ENCODE results near the gene RNF14. TPM values are rescaled to one million over a fixed set of nuclear protein-coding genes. Genes with fewer than 3 reads are reported as not detected.
"Not testable (repeated sequence)": the region's sequence is repeated elsewhere in the genome, so short reads cannot be mapped to it uniquely, and the experiment has no call there.

The RNF14 gene
- total RNA-seq, 1 experiment from 2014 or later = 72.1 TPM

DNA sequence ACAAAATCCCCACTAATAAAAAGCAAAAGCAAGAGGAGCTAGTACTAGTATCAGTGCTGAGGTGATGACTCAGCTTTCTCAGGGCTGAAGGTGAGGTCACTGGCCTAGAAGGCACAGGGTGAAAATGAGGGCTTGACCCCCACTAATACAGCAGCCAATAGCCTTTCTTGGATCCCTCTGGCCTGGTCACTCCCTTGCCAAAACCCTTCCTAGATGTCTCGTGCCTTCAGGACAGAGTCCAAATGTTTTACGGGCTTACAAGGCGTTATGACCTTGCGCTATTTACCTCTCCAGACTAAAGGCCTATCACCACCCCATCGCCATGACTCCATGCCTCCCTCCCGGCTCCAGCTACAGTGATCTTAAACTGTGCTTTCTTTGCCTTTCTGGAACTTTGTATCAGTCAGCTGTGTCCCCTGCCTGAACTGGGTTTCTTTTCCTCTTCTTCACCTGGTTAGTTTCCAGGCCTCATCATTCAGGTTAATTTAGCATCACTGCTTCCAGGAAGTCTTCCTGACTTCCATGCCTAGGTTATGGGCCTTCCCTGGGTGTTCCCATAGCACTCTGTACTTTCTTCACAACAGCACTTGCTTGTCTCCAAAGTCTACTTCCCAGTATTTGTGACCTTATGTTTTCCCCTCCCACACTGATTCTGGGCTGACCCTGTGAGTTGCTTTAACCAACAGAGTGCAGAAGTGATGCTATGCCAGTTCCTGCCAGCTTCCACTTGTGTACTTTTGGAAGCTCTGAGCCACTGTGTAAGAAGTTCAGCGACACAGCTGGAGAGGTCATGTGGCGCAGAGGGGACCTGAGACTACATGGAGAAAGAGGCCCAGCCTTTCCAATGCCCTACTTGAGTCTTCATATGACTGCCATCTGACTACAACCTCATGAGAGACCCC is 49.4 kb upstream of the RNF14 start:
- in situ Hi-C loops (cut with HindIII; ENCODE audit: low pct_unique_long_range_greater_than_20kb, low sequenced_read_pairs) (no loop called here), intact Hi-C loops (cut with micrococcal nuclease; ENCODE audit: unreplicated experiment) (no loop called here)
- peaks cover 3% of the 10 kb centered on the region; the same call in 1 of the 2 replicates for H3K4me1 ChIP-seq (ENCODE audit: control insufficient read depth, insufficient read depth, low read length)
- TF ChIP-seq CTCF (IDR thresholded peaks at IDR 0.05) = no peak
- TF ChIP-seq SIN3A (IDR thresholded peaks at IDR 0.05; ENCODE audit: borderline replicate concordance, insufficient read depth, low read depth, low read length) = no peak
- TF ChIP-seq, protein P1, sequence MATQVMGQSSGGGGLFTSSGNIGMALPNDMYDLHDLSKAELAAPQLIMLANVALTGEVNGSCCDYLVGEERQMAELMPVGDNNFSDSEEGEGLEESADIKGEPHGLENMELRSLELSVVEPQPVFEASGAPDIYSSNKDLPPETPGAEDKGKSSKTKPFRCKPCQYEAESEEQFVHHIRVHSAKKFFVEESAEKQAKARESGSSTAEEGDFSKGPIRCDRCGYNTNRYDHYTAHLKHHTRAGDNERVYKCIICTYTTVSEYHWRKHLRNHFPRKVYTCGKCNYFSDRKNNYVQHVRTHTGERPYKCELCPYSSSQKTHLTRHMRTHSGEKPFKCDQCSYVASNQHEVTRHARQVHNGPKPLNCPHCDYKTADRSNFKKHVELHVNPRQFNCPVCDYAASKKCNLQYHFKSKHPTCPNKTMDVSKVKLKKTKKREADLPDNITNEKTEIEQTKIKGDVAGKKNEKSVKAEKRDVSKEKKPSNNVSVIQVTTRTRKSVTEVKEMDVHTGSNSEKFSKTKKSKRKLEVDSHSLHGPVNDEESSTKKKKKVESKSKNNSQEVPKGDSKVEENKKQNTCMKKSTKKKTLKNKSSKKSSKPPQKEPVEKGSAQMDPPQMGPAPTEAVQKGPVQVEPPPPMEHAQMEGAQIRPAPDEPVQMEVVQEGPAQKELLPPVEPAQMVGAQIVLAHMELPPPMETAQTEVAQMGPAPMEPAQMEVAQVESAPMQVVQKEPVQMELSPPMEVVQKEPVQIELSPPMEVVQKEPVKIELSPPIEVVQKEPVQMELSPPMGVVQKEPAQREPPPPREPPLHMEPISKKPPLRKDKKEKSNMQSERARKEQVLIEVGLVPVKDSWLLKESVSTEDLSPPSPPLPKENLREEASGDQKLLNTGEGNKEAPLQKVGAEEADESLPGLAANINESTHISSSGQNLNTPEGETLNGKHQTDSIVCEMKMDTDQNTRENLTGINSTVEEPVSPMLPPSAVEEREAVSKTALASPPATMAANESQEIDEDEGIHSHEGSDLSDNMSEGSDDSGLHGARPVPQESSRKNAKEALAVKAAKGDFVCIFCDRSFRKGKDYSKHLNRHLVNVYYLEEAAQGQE (IDR thresholded peaks at IDR 0.05; ENCODE audit: insufficient read depth in 1 of 2, low read depth in 2 of 2, low read length in 1 of 2) = no peak
- no peak for TF ChIP-seq TCF7L2 (IDR thresholded peaks at IDR 0.05; ENCODE audit: low read depth, low read length)
- no peak for TF ChIP-seq POLR2AphosphoS5 (IDR thresholded peaks at IDR 0.05; ENCODE audit: low read depth, low read length)
- no peak for DNase-seq (ENCODE audit: low read depth, low spot score)
- H3K36me3 ChIP-seq (ENCODE audit: control insufficient read depth, insufficient read depth, low read length) = no peaks in the 10 kb centered on the region; the same call in 1 of the 2 replicates
- ChIA-PET POLR2A (no interaction called here), CTCF (no interaction called here)
- ATAC-seq = no peak
- H3K9me3 ChIP-seq (ENCODE audit: control insufficient read depth, insufficient read depth, low read depth, low read length) = no peaks in the 10 kb centered on the region
- BruUV-seq (replicated peaks) = no TSS peak
- no peak overlapping the region for H3K27ac ChIP-seq (ENCODE audit: low read length)
- no peak overlapping the region for H3K4me3 ChIP-seq (ENCODE audit: low read depth in 2 of 2, low read length in 2 of 2)
- H3K27me3 ChIP-seq (ENCODE audit: control insufficient read depth, insufficient read depth, low read length) = no peaks in the 10 kb centered on the region

DNA sequence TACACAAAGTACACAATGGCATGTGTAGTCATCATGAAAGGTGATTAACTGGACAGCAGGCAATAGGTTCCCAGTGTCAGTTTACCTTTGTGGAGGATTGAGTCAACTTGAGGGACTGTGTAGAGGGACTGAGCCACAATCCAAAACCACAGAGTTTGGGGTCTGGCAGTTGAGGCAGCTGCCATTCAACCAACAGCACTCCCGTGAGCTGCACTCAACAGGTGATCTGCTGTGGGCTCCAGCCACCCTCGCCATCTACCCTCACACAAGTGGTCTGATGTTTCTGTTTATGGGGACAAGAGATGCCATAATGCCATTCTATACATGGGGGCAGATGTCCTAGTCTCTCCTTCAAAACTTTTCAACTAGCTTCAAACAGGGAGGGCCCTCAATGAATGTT is 48.1 kb upstream of the RNF14 start:
- intact Hi-C loops (cut with micrococcal nuclease; ENCODE audit: unreplicated experiment) (no loop called here), in situ Hi-C loops (cut with HindIII; ENCODE audit: low pct_unique_long_range_greater_than_20kb, low sequenced_read_pairs) (no loop called here)
- no peak for TF ChIP-seq TCF7L2 (IDR thresholded peaks at IDR 0.05; ENCODE audit: low read depth, low read length)
- no peak for TF ChIP-seq CTCF (IDR thresholded peaks at IDR 0.05)
- TF ChIP-seq POLR2AphosphoS5 (IDR thresholded peaks at IDR 0.05; ENCODE audit: low read depth, low read length) = no peak
- TF ChIP-seq SIN3A (IDR thresholded peaks at IDR 0.05; ENCODE audit: borderline replicate concordance, insufficient read depth, low read depth, low read length) = no peak
- TF ChIP-seq, protein P1 (IDR thresholded peaks at IDR 0.05; ENCODE audit: insufficient read depth in 1 of 2, low read depth in 2 of 2, low read length in 1 of 2) = no peak
- H3K27me3 ChIP-seq (ENCODE audit: control insufficient read depth, insufficient read depth, low read length) = no peaks in the 10 kb centered on the region
- ATAC-seq (no peak), DNase-seq (ENCODE audit: low read depth, low spot score) (no peak)
- H3K4me3 ChIP-seq (ENCODE audit: low read depth in 2 of 2, low read length in 2 of 2) = no peak overlapping the region
- BruUV-seq (replicated peaks) = no TSS peak
- H3K36me3 ChIP-seq (ENCODE audit: control insufficient read depth, insufficient read depth, low read length) = no peaks in the 10 kb centered on the region; the same call in 1 of the 2 replicates
- POLR2A ChIA-PET = no interaction called here
- peaks cover 3% of the 10 kb centered on the region; the same call in 1 of the 2 replicates for H3K4me1 ChIP-seq (ENCODE audit: control insufficient read depth, insufficient read depth, low read length)
- CTCF ChIA-PET = no interaction called here
- H3K27ac ChIP-seq (ENCODE audit: low read length) = no peak overlapping the region
- no peaks in the 10 kb centered on the region for H3K9me3 ChIP-seq (ENCODE audit: control insufficient read depth, insufficient read depth, low read depth, low read length)

- H3K9me3 ChIP-seq (ENCODE audit: control insufficient read depth, insufficient read depth, low read depth, low read length); H3K27me3 ChIP-seq (ENCODE audit: control insufficient read depth, insufficient read depth, low read length); intact Hi-C loops (cut with micrococcal nuclease; ENCODE audit: unreplicated experiment); DNase-seq (ENCODE audit: low read depth, low spot score); H3K4me1 ChIP-seq (ENCODE audit: control insufficient read depth, insufficient read depth, low read length); in situ Hi-C loops (cut with HindIII; ENCODE audit: low pct_unique_long_range_greater_than_20kb, low sequenced_read_pairs); ATAC-seq; H3K36me3 ChIP-seq (ENCODE audit: control insufficient read depth, insufficient read depth, low read length): not testable (repeated sequence)
- peak overlapping the region; percentile 68 to 85 for H3K4me3 ChIP-seq (ENCODE audit: low read depth in 2 of 2, low read length in 2 of 2)
- POLR2A ChIA-PET = interaction anchor here (0.6 to 0.7 kb wide), 3 partner anchors 12 to 227 kb away, joined by 3 to 5 read pairs (median 3); no protein-coding TSS in a partner anchor
- peak overlapping the region; percentile 97 for H3K27ac ChIP-seq (ENCODE audit: low read length)
- CTCF ChIA-PET = interaction anchor here (0.7 kb wide), 1 partner anchor 38 kb away, joined by 4 read pairs; no protein-coding TSS in a partner anchor
- BruUV-seq (replicated peaks) = TSS peak; percentile 98
Observed at GRCh38 chr5:141922827-141923447, 46.0 kb upstream of the RNF14 start.
